AG10803 (cell line): Measurements from ENCODE around the gene EIF4G3.
"Not testable (repeated sequence)": the region's sequence is repeated elsewhere in the genome, so short reads cannot be mapped to it uniquely, and the experiment has no call there.

Experiments used
- DNase-seq: peaks from one replicate; pipeline ENCODE4 v3.0.0; 2010; ENCODE audit warnings: low read depth
- H3K4me3 ChIP-seq: 2 replicates; pipeline ENCODE4 v1.5.1; 2011; ENCODE audit warnings: mild to moderate bottlenecking, low read length, control low read depth
- TF ChIP-seq, protein P1 (sequence below): conservative IDR thresholded peaks from 2 replicates; pipeline ENCODE4 v1.5.1; 2011; ENCODE audit warnings: mild to moderate bottlenecking, low read length, control low read depth, inconsistent platforms

The EIF4G3 gene

DNA sequence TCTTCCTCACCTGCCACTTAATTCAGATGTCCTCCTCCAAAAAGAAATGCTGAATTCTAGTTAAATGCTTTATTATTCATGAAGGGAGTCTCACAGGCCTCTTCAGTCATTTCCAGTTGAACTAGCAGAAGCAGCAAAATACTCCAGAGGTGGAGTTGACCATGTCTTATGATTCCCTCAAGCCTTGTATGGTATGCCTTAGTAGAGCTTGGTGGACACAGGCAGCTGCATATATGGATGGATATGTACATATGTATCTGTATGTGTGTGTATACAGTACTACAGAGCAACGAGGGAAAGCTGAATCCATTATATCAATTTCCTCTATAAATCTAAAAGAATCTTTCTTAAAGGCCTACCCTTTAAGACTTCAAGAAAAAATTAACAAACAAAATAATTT, 306.0 kb downstream of the EIF4G3 start:
- no peak overlapping the region for H3K4me3 ChIP-seq
- TF ChIP-seq, protein P1, sequence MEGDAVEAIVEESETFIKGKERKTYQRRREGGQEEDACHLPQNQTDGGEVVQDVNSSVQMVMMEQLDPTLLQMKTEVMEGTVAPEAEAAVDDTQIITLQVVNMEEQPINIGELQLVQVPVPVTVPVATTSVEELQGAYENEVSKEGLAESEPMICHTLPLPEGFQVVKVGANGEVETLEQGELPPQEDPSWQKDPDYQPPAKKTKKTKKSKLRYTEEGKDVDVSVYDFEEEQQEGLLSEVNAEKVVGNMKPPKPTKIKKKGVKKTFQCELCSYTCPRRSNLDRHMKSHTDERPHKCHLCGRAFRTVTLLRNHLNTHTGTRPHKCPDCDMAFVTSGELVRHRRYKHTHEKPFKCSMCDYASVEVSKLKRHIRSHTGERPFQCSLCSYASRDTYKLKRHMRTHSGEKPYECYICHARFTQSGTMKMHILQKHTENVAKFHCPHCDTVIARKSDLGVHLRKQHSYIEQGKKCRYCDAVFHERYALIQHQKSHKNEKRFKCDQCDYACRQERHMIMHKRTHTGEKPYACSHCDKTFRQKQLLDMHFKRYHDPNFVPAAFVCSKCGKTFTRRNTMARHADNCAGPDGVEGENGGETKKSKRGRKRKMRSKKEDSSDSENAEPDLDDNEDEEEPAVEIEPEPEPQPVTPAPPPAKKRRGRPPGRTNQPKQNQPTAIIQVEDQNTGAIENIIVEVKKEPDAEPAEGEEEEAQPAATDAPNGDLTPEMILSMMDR: no peak
- DNase-seq: no peak

DNA sequence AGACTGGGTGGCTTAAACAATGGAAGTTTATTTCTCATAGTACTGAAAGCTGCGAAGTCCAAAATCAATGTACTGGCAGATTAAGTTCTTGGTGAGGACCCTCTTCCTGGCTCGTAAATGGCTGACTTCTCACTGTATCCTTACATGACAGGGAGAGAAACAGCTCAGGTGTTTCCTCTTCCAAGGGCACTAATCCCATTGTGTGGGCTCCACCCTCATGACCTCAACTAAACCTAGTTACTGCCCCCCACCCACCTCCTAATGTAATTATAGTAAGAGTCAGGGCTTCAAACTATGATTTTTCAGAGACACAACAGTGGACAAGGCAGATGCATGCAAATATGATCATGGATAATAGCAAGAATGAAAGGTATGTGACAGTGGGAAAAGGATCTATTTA, 308.4 kb downstream of the EIF4G3 start:
- TF ChIP-seq, protein P1: no peak
- DNase-seq: no peak
- H3K4me3 ChIP-seq: no peak overlapping the region

DNA sequence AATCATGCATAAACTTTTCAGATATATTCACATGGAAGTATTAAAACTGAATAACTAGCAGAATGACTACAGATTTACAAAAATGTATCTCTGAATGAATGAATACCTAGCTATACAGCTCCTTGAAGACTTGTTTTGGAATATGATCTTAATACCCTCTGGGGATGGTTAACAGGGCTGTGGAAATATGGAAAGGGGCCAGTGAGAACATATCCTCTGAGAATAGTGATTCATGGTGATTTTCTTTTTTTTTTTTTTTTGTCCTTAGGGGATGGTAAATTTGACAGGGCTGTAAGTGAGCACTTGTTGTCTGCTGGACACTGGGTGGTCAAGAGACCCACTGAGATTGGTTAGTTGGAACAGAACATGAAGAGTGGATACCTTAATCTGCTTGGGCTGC, 308.9 kb downstream of the EIF4G3 start:
- DNase-seq: no peak
- H3K4me3 ChIP-seq: no peak overlapping the region
- TF ChIP-seq, protein P1: no peak

DNA sequence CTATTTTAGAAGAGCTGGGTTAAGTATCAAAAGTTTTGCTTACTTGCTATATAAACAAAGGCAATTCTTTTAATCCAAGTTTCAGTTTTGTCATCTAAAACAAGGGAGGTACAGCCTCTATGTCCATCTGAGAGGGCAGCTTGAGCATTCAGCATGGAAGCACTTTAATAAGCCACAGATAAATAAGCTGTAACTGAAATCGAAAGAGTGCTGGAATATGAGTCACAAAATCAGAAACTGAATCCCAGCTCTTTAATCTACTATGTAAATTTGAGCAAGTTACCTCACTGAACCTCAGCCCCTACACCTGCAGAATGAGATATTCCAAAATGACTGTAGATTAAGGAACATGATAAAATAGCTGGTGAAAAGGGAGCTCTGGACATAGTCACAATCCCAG, 309.6 kb downstream of the EIF4G3 start:
- TF ChIP-seq, protein P1: no peak
- DNase-seq: no peak
- no peak overlapping the region for H3K4me3 ChIP-seq

DNA sequence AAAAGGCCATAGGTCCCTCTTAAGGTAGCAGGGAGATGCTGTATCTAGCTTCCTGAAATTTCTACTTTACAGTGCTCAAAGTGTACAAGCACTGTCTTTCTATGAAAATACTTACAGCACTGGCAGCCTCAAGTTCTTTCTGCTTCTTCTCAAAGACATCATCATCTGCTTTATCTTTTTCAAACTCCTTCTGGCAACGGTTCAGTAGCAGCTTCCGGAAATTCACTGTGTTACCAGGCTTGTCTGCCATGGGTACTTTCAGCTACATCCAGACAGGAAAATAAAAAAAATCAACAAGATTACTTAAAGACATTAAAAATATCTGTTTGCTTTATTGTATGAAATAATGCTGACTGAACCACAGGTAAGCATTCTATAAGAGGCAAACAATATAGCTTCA, 311.7 kb downstream of the EIF4G3 start:
- TF ChIP-seq, protein P1: no peak
- no peak overlapping the region for H3K4me3 ChIP-seq
- DNase-seq: no peak

DNA sequence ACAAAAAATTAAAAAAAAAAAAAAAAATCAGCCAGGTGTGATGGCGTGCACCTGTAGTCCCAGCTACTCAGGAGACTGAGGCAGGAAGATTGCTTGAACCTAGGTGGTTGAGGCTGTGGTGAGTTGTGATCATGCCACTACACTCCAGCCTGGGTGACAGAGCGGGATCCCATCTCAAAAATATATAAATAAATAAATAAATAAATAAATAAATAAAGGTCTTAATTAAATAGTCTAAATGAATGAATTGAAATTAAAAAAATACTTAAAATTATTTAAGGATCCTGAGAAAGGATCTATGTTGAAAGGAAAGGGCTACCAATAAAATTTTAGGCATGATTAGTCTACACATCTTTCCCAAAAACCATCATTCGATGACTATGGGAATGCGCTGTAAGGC, 322.2 kb downstream of the EIF4G3 start:
- H3K4me3 ChIP-seq: no peak overlapping the region
- no peak for DNase-seq
- TF ChIP-seq, protein P1: no peak

DNA sequence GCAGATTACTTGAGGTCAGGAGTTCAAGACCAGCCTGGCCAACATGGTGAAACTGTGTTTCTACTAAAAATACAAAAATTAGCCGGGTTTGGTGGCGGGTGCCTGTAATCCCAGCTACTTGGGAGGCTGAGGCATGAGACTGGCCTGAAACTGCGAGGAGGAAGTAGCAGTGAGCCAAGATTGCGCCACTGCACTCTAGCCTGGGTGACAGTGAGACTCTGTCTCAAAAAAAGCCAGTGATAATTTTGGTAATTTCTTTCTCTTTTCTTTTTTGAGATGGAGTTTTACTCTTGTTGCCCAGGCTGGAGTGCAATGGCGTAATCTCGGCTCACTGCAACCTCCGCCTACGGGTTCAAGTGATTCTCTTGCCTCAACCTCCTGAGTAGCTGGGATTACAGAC, 324.9 kb downstream of the EIF4G3 start:
- H3K4me3 ChIP-seq: not testable (repeated sequence)

DNA sequence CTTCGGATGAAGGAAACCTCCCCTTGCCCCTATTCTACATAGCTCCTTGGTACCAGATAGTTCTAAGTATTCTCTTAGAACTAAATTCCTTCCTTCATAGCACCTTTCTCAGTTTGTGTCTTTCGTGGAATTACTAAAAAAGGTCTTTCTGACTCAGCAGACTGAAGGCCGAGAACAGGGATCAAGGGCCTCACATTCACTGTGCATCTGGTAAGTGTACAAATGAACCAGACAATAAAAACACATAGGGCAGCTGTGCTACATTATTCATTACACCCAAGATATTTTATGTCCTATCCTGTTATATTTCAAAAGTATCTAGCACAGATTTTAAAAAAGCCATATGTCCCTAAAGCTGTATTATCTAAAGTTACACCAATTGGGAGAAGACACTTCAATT, 326.7 kb downstream of the EIF4G3 start:
- TF ChIP-seq, protein P1: no peak
- no peak overlapping the region for H3K4me3 ChIP-seq
- no peak for DNase-seq

More for the DNA sequence above, 324.9 kb downstream of the EIF4G3 start:
- not testable (repeated sequence) for DNase-seq
